GM12878 (cell line): ENCODE results near the gene DLD.

ENCODE experiments used
- CEBPB ChIP-seq, 2 experiments: fragments of 150-350 bp in 1 of 2; IDR thresholded peaks; 2 replicates each; pipeline ENCODE4 v1.6.1; 2012 to 2014; ENCODE audit warnings: low read depth in 2 of 2, low read length in 2 of 2, borderline replicate concordance in 1 of 2, inconsistent platforms in 1 of 2
- PKNOX1 ChIP-seq: fragments of 450-650 bp; IDR thresholded peaks from 2 replicates; pipeline ENCODE4 v1.6.1; 2016; ENCODE audit warnings: mild to moderate bottlenecking

GRCh38 chr7:107959527-107959898, 68.5 kb downstream of the DLD start:
- TF ChIP-seq CEBPB (IDR thresholded peaks at IDR 0.05; ENCODE audit: borderline replicate concordance in 1 of 2, low read depth in 2 of 2, low read length in 2 of 2) (no peak), PKNOX1 (no peak)
